ENCODE data around the gene HOXA13.

The HOXA13 gene

DNA sequence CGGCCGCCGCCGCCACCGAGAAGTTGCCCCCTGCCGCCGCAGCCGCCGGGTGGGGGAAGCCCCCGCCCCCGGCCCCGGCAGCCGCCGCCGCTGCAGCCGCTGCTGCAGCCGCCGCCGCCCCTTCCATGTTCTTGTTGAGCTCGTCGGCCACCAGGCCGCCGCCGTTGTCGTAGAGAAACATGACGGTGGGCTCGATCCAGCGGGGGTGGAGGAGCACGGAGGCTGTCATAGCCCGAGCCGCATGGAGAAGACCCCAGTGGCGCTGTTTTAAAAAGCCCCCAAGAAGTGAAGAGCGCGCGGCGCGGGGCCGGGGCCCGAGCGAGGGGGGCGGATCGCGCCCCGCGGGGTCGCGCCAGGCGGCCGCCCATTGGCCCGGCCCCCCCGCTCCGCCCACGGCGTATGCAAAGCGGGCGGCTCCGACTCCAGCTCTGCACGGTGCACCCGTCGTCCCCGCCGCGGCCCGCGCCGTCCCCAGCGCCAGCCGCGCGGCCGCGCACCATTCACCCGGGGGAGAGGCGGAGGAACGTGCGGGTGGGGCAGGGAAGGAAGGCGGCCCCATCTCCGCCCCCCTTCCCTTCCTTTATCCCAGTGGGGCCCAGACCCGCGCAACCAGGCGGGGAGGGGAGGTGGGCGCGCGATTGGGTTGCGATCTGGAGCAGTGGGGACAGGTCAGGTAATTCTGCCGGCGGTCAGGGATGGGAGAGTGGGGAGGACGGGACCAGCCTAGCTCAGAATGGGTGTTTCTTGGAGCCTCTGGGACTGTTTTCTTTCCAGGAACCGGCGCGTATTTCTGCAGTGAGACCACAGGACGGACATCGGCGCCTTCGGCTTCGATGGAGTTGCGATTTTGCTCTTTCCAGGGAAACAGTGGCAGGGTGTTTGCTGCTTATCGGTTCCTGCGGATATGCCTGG is at the start of gene HOXA13:
Gene HOXA13, minus strand, starts transcription at position 243 of the 912 bp plus-strand sequence. Its CDS starts 14 bp downstream, at position 229.
- DNase-seq (ENCODE audit: low spot score): no peak

DNA sequence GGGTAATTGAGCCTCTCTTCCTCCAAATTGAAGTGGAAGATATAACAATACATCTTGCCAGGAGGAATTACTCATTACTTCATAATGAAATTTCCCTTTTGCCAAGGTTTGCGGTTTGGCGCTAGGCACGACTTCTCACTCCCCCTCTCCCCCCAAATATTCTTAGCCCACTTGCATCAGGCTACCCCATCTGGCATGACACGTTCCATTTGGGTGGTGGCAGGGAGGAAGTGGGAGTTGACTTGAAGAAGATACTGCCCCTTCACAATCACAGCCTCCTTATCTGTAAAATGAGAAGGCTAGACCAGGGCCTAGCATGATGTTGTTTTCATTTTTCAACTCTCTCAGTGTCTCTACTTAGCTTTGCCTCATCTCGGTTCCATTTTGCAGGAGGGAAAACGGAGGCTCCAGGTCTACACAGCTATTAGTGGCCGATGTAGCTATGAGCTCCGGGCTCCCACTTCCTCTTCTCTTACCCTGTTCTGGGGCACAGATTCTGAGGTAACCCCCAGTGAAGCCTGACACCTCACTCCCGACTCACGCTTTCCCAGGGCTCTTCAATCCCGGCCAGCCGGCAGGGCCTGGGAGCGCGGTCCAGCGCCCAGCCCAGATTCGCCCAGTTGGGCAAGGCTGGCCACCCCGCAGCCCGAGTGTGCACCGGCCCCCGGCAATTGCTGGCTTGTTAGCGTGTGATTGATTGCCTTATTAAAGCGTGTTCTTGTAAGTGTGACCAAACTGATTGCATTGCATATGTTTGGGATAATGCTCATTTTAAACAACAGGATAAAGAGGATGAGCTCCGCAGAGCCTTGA is 49.2 kb upstream of the HOXA13 start:
- DNase-seq (ENCODE audit: low spot score): no peak

DNA sequence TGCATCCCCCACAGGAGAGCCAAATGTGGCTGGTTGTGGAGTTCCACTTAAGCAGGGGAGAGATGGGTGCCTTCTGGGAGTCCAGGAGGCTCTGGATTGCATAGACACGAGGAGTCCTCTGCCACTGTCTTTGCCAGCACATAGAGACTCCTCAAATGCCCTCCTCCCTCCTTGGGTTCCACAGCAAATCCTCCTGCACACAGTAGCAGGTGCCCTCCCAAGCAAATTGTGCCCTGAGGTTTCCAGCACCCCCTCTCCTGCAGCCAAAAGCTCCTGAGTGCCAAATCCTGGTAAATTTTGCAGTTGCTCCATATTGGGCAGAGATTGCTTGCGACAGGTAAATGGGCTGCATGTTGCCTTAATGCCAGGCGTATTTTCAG is 48.5 kb upstream of the HOXA13 start:
- no peak for DNase-seq (ENCODE audit: low spot score)

DNA sequence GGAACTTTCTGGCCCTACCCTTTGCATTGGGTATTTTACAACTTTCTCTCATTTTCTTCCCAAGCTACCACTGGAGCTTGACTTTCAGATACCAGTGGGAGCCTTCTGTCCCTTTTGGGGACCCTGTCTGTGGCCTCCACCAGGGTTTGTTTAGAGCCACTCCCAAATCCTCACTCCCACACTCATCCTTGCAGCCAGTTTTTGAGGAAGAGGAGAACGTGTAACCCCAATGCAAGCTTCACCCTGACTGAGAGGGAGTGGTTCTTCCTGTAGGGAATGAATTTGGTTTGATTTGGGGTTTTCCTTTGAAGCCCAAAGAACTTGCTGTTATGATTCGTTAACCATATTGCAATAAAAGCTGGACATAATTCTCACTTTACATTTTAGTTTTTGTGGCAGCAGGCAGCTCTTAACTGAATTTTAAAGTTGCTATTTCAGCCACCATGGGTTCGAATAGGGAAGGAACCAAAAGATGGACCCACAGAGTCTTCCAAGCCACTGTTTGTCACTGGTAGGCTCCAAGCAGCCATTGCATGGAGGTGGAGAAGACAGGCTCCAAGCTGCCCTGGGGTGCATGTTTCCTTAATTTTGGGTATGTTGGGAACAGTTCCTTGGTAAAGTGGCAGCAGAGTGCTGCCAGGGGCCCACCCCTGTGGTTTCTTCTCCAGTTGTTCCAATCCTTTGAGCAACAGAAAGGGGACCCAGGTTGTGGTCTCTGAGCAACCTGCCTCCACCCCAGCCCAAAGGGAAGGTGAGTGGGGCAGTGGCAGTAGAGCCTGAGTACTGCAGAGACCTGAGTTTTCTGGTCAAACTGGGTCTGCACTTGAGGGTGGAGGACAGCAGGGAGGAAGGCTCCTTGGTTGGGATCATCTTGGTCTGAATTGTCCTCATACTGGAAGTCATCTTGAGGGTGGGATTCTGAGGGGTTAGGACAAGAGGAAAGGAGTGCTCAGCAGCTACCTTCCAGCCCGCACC is 47.8 kb upstream of the HOXA13 start:
- no peak for DNase-seq (ENCODE audit: low spot score)

DNA sequence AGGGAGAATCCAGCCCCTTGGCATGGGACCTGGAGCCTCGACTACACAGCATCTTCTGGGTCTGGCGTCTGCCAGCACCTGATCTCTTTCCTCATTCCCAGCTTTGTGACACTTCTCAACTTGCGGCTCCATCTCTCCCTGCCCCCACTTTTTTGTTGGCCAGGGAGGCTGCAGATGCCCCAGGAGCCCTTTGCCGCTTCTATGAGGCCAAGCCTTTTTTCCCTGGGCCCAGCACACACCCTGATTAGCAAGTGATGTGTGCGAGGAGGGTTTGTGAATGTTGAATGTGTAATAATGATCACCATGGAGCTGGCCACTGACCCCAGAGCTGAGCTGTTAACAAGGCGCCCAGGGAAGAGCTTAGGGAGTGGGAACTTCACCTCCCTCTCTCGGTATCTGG is 47.1 kb upstream of the HOXA13 start:
- no peak for DNase-seq (ENCODE audit: low spot score)

DNA sequence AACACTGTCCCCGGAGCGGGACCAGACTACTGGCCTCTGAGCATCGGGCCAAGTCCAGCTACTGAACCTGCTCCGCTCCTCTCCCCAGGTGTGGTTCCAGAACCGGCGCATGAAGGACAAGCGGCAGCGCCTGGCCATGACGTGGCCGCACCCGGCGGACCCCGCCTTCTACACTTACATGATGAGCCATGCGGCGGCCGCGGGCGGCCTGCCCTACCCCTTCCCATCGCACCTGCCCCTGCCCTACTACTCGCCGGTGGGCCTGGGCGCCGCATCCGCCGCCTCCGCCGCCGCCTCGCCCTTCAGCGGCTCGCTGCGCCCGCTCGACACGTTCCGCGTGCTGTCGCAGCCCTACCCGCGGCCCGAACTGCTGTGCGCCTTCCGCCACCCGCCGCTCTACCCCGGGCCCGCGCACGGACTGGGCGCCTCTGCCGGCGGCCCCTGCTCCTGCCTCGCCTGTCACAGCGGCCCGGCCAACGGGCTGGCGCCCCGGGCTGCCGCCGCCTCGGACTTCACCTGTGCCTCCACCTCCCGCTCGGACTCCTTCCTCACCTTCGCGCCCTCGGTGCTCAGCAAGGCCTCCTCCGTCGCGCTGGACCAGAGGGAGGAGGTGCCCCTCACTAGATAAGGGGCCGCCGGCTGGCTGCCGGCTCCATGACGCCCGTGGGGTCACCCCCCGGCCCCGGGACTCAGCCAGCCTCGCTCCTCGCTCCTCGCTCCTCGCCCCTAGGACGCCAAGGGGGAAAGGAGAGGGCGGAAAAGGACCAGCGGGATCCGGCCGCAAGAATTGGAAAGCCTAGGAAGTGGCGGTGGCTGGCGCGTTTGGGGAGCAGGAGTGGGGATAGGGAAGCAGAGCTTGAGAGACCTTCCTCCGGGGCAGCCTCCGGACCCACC is 46.2 kb upstream of the HOXA13 start:
- no peak for DNase-seq (ENCODE audit: low spot score)

DNA sequence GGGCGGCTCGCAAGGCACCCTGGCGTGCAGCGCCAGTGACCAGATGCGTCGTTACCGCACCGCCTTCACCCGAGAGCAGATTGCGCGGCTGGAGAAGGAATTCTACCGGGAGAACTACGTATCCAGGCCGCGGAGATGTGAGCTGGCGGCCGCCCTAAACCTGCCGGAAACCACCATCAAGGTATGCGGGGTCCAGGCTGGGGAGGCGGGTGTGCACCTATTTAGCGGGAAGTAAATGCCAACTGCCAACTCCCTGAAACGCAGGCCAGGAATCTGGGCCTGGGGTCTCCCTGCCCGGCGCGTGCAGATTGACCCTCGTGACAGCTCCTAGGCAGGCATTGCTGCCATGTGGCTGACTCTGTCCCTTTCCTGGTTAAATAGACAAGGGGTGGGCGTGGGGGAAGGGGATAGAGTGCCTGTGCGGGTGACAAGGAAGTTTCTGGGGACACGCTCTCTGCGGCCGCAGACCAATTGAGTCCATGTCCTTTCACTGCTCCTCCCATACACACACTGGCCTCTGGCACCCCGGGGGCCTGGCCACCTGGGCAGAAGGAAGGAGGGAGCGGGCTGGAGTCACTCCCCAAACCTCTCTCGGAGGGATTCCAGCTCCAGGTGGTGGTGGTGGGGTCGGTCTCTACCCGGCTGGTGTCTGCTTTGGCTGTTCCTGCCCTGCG is 45.4 kb upstream of the HOXA13 start:
- no peak for DNase-seq (ENCODE audit: low spot score)

DNA sequence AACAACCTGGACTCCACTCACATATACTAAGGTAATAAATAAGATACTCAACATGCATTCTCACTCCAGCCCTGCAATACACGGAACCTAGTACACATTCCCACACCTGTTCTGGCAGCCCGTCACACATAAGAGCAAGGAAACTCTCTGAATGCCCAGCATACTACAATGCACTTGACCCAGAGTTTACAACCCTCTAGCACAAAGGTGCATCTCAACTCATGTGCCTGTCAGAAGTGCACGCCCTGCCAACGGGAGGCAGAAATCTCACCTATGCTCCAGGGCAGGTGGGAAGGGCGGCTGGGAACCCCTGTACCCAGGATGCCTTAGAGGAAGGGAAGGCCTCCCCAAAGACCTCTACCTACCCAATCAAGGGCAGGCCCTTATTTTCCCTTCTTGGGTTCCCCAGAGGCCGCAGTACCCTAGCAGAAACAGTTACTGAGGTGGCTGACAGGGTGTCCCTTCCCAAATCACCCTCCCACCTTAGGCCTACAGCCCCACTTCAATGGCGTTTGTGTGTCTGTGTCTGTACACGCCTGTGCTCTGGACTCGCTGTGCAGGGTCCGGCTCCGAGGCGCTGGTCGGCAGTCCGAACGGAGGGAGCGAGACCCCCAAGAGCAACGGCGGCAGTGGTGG is 44.7 kb upstream of the HOXA13 start:
- no peak for DNase-seq (ENCODE audit: low spot score)

DNA sequence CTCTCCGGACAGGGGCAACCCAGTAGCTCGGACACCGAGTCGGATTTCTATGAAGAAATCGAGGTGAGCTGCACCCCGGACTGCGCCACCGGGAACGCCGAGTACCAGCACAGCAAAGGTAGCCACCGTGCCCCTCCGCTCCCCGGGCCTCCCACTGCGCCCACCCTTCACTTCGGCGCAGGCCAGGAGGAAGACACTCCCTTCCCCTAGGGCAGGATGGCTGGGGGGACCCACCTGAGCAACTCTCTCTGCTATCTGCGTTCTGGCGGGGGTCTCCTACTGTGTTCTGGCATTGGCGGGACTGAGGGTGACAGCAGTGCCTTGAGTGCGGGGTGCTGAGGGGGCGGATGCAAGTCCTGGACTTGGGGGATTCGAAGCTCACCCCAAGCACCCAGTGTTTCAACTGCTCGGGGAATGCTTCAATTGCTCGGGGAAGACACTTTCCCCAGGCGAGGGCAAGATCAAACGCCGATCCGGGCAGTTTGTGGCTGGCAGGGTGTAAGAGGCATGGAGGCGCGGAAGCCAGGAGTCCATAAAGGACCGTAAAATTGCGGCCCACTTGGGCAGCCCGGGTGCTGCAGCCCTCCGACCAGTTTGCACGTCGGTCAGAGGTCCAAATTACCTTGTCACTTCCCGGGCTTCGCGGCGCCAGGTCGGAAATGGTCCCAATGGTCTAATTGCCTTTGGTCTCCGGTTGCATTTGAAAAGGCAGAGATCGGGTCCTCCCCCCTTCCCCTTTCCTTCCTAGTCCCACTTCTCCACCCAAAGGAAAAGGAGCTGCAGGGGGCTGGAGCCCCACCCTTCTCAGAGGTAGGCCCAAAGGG is 43.7 kb upstream of the HOXA13 start:
- DNase-seq (ENCODE audit: low spot score): no peak

DNA sequence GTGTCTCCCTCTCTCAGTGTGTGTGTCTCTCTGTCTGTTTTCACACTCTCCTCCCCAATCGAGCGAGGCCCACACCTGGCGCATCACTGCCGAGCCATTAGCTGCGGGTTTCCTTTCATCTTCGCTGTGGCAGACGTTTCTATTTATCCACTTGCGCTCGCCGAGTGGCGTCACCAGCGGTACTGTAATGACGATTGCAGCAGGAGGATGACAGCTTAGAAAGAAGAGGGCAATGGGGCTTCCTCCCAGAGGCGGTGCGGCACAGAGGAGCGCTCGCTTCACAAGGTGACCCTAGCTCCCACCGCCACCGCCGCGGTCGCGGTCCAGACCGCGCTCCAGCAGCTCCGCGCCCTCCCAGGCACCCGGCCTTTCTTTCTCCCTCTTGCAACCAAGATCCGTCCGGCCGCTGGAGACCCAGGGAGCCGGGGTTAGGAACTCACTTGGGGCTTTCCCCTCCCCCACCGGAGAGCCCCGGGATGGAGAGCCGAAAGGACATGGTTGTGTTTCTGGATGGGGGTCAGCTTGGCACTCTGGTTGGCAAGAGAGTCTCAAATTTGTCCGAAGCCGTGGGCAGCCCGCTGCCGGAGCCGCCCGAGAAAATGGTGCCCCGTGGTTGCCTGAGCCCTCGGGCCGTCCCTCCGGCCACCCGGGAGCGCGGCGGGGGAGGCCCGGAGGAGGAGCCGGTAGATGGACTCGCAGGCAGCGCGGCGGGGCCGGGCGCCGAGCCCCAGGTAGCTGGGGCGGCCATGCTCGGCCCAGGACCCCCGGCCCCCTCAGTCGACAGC is 42.9 kb upstream of the HOXA13 start, which contains the start of gene EVX1:
Gene EVX1, plus strand, starts transcription at position 248 of the 785 bp plus-strand sequence. Its CDS starts 229 bp downstream, at position 477.
- DNase-seq (ENCODE audit: low spot score): no peak

DNA sequence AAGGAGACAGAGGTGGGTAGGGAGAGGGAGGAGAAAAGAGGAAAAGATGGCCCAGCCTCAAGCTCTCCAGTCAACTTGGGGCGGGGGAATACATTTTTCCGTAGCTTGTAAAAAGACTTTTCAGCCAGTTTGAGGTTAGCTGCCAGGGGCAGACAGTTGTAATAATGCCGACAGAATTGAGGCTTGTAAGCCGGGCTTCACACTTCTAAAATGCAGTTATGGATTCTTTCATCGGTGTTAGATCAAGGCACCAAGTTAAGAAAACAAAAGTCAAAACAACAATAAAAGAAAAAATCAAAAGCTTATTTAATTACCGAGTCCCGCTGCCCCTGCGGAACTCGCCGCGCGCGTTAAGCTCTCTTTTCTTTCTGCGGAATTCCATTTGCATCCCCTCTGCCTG is 42.3 kb upstream of the HOXA13 start:
- DNase-seq (ENCODE audit: low spot score): no peak

DNA sequence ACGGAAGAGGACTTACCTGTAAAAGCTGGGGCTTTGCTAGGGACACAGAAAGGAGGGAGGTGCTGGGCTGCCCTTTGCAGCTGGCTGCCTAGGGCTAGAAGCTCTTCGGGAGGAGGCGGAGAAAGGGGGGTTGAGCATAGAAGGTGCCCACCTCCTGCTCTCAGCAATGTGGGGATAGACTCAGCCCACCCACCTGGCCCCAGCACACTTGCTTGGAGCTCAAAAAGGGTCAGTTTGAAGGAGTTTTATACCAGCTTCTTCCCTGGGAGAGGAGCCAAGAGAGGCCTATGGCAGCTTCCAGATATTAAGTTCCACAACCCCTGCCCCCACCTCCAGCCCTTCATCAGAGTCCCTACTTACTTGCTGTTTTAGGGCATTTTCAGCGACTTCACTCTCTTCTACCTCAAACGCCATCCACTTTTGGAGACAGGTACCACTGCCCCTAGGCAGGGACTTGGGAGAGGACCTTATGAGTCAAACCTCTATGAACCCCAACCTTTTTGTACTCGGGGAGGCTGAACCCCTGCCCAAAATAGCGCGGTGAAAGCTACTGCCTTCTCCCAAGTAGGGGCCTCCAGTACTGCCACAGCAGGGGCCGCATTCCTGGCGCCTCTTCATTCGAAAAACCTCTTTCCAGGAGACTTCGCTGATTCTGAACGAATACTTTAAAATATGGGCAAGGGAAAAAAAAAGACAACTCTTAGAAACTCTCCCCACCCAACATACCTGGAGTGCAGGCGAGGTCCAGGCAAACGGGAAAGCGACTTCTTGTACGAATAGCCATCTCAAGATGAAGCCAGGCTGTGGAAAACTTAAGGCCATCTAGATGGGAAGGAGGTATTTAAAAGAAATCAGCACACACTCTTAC is 41.5 kb upstream of the HOXA13 start:
- no peak for DNase-seq (ENCODE audit: low spot score)

DNA sequence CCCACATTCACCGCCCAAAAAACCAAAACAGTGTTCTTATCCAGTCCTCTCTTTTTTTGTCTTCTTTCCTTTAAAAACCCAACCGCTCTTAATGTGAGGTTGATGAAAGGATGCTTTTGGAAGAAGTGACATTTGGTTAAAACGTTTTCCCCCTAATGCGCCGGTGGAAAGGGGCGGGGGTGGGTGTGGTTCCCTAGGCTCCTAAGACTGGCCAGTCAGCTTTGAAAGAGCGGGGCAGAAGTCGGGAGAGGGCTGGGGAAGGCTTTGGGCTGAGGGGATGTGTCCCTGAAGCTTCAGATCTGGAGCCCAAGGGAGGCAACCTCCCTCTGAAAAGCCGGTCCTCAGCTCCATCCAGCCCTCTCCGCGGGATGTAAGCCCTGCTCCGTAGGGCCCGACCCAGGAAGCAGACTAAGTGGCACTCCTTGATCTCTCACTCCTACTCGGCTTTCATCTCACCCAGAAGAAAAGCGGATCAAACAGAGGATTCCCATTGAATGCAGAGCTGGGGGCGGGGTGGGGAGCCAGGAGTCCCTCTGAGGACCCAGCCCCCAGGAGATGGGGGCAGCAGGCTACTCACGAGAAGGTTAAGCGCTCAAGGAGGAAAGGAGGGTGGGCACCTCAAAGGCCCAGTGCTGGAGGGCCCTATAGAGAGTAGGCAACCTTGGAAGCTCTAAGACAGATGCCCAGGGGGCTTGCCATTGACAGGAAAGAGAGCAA is 40.3 kb upstream of the HOXA13 start:
- no peak for DNase-seq (ENCODE audit: low spot score)

DNA sequence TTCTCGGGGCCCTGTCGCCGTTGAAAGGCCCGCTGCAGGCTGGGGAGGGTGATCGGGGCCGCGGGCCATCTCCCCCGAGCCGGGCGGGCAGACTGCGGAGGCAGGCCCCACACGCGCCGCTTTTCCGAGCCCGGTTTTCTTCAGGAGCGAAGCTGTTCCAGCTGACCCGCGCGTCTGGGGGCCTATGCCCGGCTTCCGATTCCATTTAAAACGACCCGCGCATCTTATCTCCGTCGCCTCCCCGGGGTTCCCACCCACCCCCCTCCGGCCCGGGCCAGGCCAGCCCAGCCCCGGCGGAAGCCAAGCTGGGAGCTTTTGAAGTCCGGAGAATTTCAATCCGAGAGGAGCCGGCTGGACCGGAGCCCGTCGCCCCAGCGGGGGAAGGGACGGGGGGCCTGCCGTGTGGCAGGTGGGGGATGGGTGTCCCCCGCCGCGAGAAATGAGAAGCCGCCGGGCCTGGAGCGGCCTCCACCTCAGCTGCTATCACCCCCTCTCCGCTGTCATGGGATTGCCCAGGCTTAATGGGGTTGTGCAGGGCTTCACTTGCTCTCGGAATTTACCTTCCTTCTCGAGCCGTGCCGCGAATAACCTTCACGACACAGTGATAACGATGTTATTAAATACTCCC is 39.6 kb upstream of the HOXA13 start:
- DNase-seq (ENCODE audit: low spot score): no peak

DNA sequence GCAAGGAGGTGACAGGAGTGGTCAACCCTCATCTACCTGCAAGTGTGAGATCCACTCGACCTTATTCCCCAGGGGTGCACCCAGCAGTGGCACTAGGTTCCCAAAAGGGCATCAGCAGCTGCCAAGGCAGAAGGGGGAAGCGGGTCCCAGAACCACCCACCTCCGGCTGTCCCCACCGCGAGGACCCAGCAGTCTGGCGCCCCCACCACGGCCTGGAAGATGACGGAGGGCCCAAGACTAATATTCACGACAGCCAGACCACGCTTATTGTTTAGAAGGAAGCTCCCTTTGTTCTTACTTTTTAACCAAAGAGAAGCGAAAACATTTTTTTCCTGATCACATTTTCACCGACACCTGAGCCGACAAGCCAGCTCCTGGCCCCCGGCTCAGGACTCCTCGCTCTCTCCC is 39.1 kb upstream of the HOXA13 start:
- no peak for DNase-seq (ENCODE audit: low spot score)

Measured in CD4-positive, alpha-beta T cell treated with Interleukin-15 for 4 hours (primary cell).